Measurements from ENCODE around the gene PCNA.

The PCNA gene

GRCh38 chr20:5067877-5068645 is 51.7 kb downstream of the PCNA start:
- no peak for DNase-seq (ENCODE audit: low read depth in 4 of 4, low spot score in 1 of 4)

GRCh38 chr20:5065879-5066383 is 53.8 kb downstream of the PCNA start:
- DNase-seq (ENCODE audit: low read depth in 4 of 4, low spot score in 1 of 4), result no peak

GRCh38 chr20:5065166-5065878 is 54.4 kb downstream of the PCNA start:
- DNase-seq (ENCODE audit: low read depth in 4 of 4, low spot score in 1 of 4), result no peak

All from stimulated activated CD4-positive, alpha-beta T cell treated with anti-CD3 and anti-CD28 coated beads, Interleukin-1b, Interleukin-23, amount 100 ng/mL, for 24 hours (primary cell).